Tibial nerve (tissue), 4 donors: ENCODE results near the gene FOXJ3. TPM values are rescaled to one million over a fixed set of nuclear protein-coding genes. Genes with fewer than 3 reads are reported as not detected.
"Not testable (repeated sequence)": the region's sequence is repeated elsewhere in the genome, so short reads cannot be mapped to it uniquely, and the experiment has no call there.

Experiments used
- DNase-seq, 2 donors: peaks; one replicate each; pipeline ENCODE4 v3.0.0-alpha.2; 2019; ENCODE audit warnings: low spot score in 2 of 2
- H3K27ac ChIP-seq, 4 donors: fragments of 200-600 bp; sonication (generic) in 3 of 4; one replicate each; pipeline ENCODE4 v1.5.1; 2017 to 2019; ENCODE audit warnings: mild to moderate bottlenecking in 1 of 4
- H3K27me3 ChIP-seq, 2 donors: fragments of 200-600 bp; sonication (generic) in 1 of 2; one replicate each; pipeline versions ENCODE4 v1.5.1 to v1.6.0; 2017 to 2019
- H3K36me3 ChIP-seq, 3 donors: fragments of 200-600 bp; sonication (generic); one replicate each; pipeline ENCODE4 v1.5.1; 2018 to 2019
- H3K4me1 ChIP-seq, 4 donors: fragments of 200-600 bp; sonication (generic) in 3 of 4; one replicate each; pipeline ENCODE4 v1.5.1; 2017 to 2019
- H3K4me3 ChIP-seq, 4 donors: fragments of 200-600 bp; sonication (generic) in 3 of 4; one replicate each; pipeline ENCODE4 v1.5.1; 2017 to 2019; ENCODE audit warnings: mild to moderate bottlenecking in 1 of 4, moderate library complexity in 1 of 4
- H3K9me3 ChIP-seq, 4 donors: fragments of 200-600 bp; sonication (generic) in 3 of 4; one replicate each; pipeline ENCODE4 v1.5.1; 2017 to 2019
- CTCF ChIP-seq, 5 experiments: fragments of 200-600 bp in 3 of 5; fragments of 450-650 bp in 2 of 5; sonication (generic) in 3 of 5; IDR thresholded peaks; one replicate each; pipeline ENCODE4 v1.5.1; 2016 to 2019; ENCODE audit warnings: antibody characterized with exemption in 5 of 5, mild to moderate bottlenecking in 3 of 5, moderate library complexity in 2 of 5
- EP300 ChIP-seq, 2 donors: sonication (generic); formaldehyde crosslinking; IDR thresholded peaks; one replicate each; pipeline ENCODE4 v1.6.1; 2017; ENCODE audit warnings: antibody characterized with exemption in 2 of 2, mild to moderate bottlenecking in 1 of 2
- POLR2A ChIP-seq, 2 donors: fragments of 450-650 bp; IDR thresholded peaks; one replicate each; pipeline ENCODE4 v1.6.1; 2017; ENCODE audit warnings: antibody characterized with exemption in 2 of 2, mild to moderate bottlenecking in 2 of 2, moderate library complexity in 2 of 2
- WGBS, 2 donors: methylation state at CpG; one replicate each; pipeline ENCODE4 v1.1.5; 2018; 5-methylcytosine and 5-hydroxymethylcytosine counted together
- total RNA-seq, 4 donors: library from RNA; depleted of rRNA; stranded (reverse); fragments of >200 nt; gene quantifications; one replicate each; pipeline ENCODE4 v1.1.0, GENCODE V29; 2016

FOXJ3 gene
- total RNA-seq, 4 donors from 2014 or later: 42.7 to 68.1 (median 64.5) TPM

- Histone ChIP-seq H3K27ac (no peak overlapping the region), H3K27me3 (no peaks in the 10 kb centered on the region), H3K36me3 (peaks cover 0 to 8% (median 4%) of the 10 kb centered on the region in 3 donors), H3K4me1 (peaks cover 0 to 35% (median 4%) of the 10 kb centered on the region in 4 donors), H3K9me3 (peaks cover 0 to 5% (median 2%) of the 10 kb centered on the region in 4 donors), H3K4me3 (no peak overlapping the region)
- TF ChIP-seq EP300 (IDR thresholded peaks at IDR 0.05) (peak in 1 of 2 donors; percentile 67), CTCF (IDR thresholded peaks at IDR 0.05) (no peak), POLR2A (IDR thresholded peaks at IDR 0.05) (no peak)
- 46 to 64% methylated on average over 1 of the region's 1 CpG for WGBS, 2 donors
- DNase-seq: peak in 1 of 2 donors; percentile 44
Observed at GRCh38 chr1:42214447-42214871, 120.6 kb downstream of the FOXJ3 start.

- peaks cover 0 to 8% (median 4%) of the 10 kb centered on the region in 3 donors for H3K36me3 ChIP-seq
- no peak overlapping the region for H3K27ac ChIP-seq
- H3K4me1 ChIP-seq: peaks cover 0 to 28% (median 4%) of the 10 kb centered on the region in 4 donors
- H3K4me3 ChIP-seq: no peak overlapping the region
- WGBS, 2 donors: 84 to 86% methylated on average over 2 of the region's 2 CpGs
- H3K27me3 ChIP-seq: no peaks in the 10 kb centered on the region
- no peak for TF ChIP-seq EP300 (IDR thresholded peaks at IDR 0.05)
- no peak for TF ChIP-seq POLR2A (IDR thresholded peaks at IDR 0.05)
- no peak for TF ChIP-seq CTCF (IDR thresholded peaks at IDR 0.05)
- no peak for DNase-seq
- H3K9me3 ChIP-seq: peaks cover 0 to 5% (median 2%) of the 10 kb centered on the region in 4 donors
Observed at GRCh38 chr1:42211224-42211623, 123.8 kb downstream of the FOXJ3 start.

- Histone ChIP-seq H3K9me3 (peaks cover 0 to 5% (median 2%) of the 10 kb centered on the region in 4 donors), H3K4me3 (no peak overlapping the region), H3K27ac (no peak overlapping the region), H3K4me1 (peaks cover 0 to 28% (median 4%) of the 10 kb centered on the region in 4 donors), H3K36me3 (peaks cover 0 to 8% (median 4%) of the 10 kb centered on the region in 3 donors), H3K27me3 (no peaks in the 10 kb centered on the region)
- TF ChIP-seq POLR2A (IDR thresholded peaks at IDR 0.05): no peak
- no peak for TF ChIP-seq EP300 (IDR thresholded peaks at IDR 0.05)
- no peak for TF ChIP-seq CTCF (IDR thresholded peaks at IDR 0.05)
- WGBS, 2 donors: 90 to 93% methylated on average over 5 to 6 of the region's 6 CpGs
- DNase-seq: no peak
Observed at GRCh38 chr1:42210421-42211133, 124.5 kb downstream of the FOXJ3 start.

- TF ChIP-seq CTCF (IDR thresholded peaks at IDR 0.05) (no peak), EP300 (IDR thresholded peaks at IDR 0.05) (no peak), POLR2A (IDR thresholded peaks at IDR 0.05) (no peak)
- no peak overlapping the region for H3K27ac ChIP-seq
Observed at GRCh38 chr1:42209526-42210251, 125.3 kb downstream of the FOXJ3 start.

GRCh38 chr1:42206930-42207329 lies 128.1 kb downstream of the FOXJ3 start:
- DNase-seq, H3K4me3 ChIP-seq, H3K27ac ChIP-seq, H3K27me3 ChIP-seq, H3K9me3 ChIP-seq: not testable (repeated sequence)
- H3K36me3 ChIP-seq: peaks cover 0 to 29% (median 0%) of the 10 kb centered on the region in 3 donors
- H3K4me1 ChIP-seq: peaks cover 0 to 15% (median 0%) of the 10 kb centered on the region in 4 donors
- 98 to 99% methylated on average over 2 of the region's 2 CpGs for WGBS, 2 donors

More at GRCh38 chr1:42209526-42210251, 125.3 kb downstream of the FOXJ3 start:
- Histone ChIP-seq H3K36me3 (peaks cover 0 to 8% (median 4%) of the 10 kb centered on the region in 3 donors), H3K27me3 (no peaks in the 10 kb centered on the region), H3K4me3 (no peak overlapping the region), H3K4me1 (peaks cover 0 to 24% (median 4%) of the 10 kb centered on the region in 4 donors), H3K9me3 (peaks cover 0 to 5% (median 2%) of the 10 kb centered on the region in 4 donors)
- 62 to 69% methylated on average over 6 of the region's 6 CpGs for WGBS, 2 donors
- DNase-seq: no peak
